Measurements from ENCODE around the gene IGFBP5. TPM values are rescaled to one million over a fixed set of nuclear protein-coding genes. Genes with fewer than 3 reads are reported as not detected.

The IGFBP5 gene
- total and polyA plus RNA-seq, 7 donors: 44.9 to 451 (median 216) TPM

- Histone ChIP-seq H3K27me3 (ENCODE audit: insufficient read depth in 3 of 3, low read length in 2 of 3) (no peaks in the 10 kb centered on the region), H3K9me3 (no peaks in the 10 kb centered on the region), H3K27ac (no peak overlapping the region), H3K36me3 (ENCODE audit: insufficient read depth in 1 of 2, low read depth in 1 of 2) (no peaks in the 10 kb centered on the region), H3K4me3 (no peak overlapping the region), H3K4me1 (peaks cover 7% of the 10 kb centered on the region)
- no peak for TF ChIP-seq CTCF (IDR thresholded peaks at IDR 0.05)
- ATAC-seq (no peak), DNase-seq (no peak)
- 97 to 98% (median 97%) methylated on average over 8 of the region's 8 CpGs for WGBS, 3 donors
- intact Hi-C loops (cut with DNase I): loop anchor here in 1 of 2 donors (5.0 kb wide), 1 partner anchor 39 kb away; no protein-coding TSS in a partner anchor
Observed at GRCh38 chr2:216717907-216718615, 22.7 kb upstream of the IGFBP5 start.

GRCh38 chr2:216717491-216717901, 22.1 kb upstream of the IGFBP5 start:
- Histone ChIP-seq H3K4me3 (no peak overlapping the region), H3K9me3 (no peaks in the 10 kb centered on the region), H3K27me3 (ENCODE audit: insufficient read depth in 3 of 3, low read length in 2 of 3) (no peaks in the 10 kb centered on the region), H3K36me3 (ENCODE audit: insufficient read depth in 1 of 2, low read depth in 1 of 2) (no peaks in the 10 kb centered on the region), H3K27ac (no peak overlapping the region), H3K4me1 (peaks cover 7% of the 10 kb centered on the region)
- intact Hi-C loops (cut with DNase I): loop anchor here in 1 of 2 donors (5.0 kb wide), 1 partner anchor 40 kb away; no protein-coding TSS in a partner anchor
- TF ChIP-seq CTCF (IDR thresholded peaks at IDR 0.05): no peak
- ATAC-seq (no peak), DNase-seq (no peak)
- WGBS, 3 donors: 46 to 55% (median 50%) methylated on average over 4 of the region's 4 CpGs

- Histone ChIP-seq H3K27me3 (ENCODE audit: insufficient read depth in 3 of 3, low read length in 2 of 3) (no peaks in the 10 kb centered on the region), H3K9me3 (no peaks in the 10 kb centered on the region), H3K27ac (no peak overlapping the region), H3K4me3 (no peak overlapping the region), H3K36me3 (ENCODE audit: insufficient read depth in 1 of 2, low read depth in 1 of 2) (no peaks in the 10 kb centered on the region), H3K4me1 (peaks cover 7% of the 10 kb centered on the region)
- no peak for TF ChIP-seq CTCF (IDR thresholded peaks at IDR 0.05)
- intact Hi-C loops (cut with DNase I): loop anchor here in 1 of 2 donors (5.0 kb wide), 1 partner anchor 41 kb away; no protein-coding TSS in a partner anchor
- ATAC-seq (no peak), DNase-seq (no peak)
- 55 to 76% (median 57%) methylated on average over 4 of the region's 4 CpGs for WGBS, 3 donors
Observed at GRCh38 chr2:216716109-216716508, 20.8 kb upstream of the IGFBP5 start.

- 72 to 79% (median 75%) methylated on average over 14 of the region's 14 CpGs for WGBS, 3 donors
- DNase-seq: no peak
- Histone ChIP-seq H3K27me3 (ENCODE audit: insufficient read depth in 3 of 3, low read length in 2 of 3) (no peaks in the 10 kb centered on the region), H3K9me3 (no peaks in the 10 kb centered on the region), H3K4me3 (no peak overlapping the region), H3K4me1 (peaks cover 7% of the 10 kb centered on the region), H3K36me3 (ENCODE audit: insufficient read depth in 1 of 2, low read depth in 1 of 2) (no peaks in the 10 kb centered on the region), H3K27ac (no peak overlapping the region)
- TF ChIP-seq CTCF (IDR thresholded peaks at IDR 0.05): no peak
- ATAC-seq: no peak
- intact Hi-C loops (cut with DNase I): loop anchor here in 1 of 2 donors (5.0 kb wide), 1 partner anchor 42 kb away; no protein-coding TSS in a partner anchor
Observed at GRCh38 chr2:216715402-216715974, 20.1 kb upstream of the IGFBP5 start.

All from psoas muscle (tissue), 8 donors.